GM18511 (cell line): ENCODE results near the gene PAX2.

Experiments
- ATAC-seq: cut with Tn5 transposase; IDR thresholded peaks from one replicate; pipeline ENCODE4 v1.9.1; 2021; ENCODE audit warnings: mild to moderate bottlenecking, moderate library complexity; ENCODE audit not compliant: unreplicated experiment

Gene PAX2

GRCh38 chr10:100784126-100784525 is 38.7 kb downstream of the PAX2 start:
- ATAC-seq = no peak

- ATAC-seq = no peak
Observed at GRCh38 chr10:100786591-100786990, 41.2 kb downstream of the PAX2 start.

GRCh38 chr10:100788002-100788903 is 42.9 kb downstream of the PAX2 start:
- no peak for ATAC-seq

- no peak for ATAC-seq
Observed at GRCh38 chr10:100790761-100791208, 45.4 kb downstream of the PAX2 start.

GRCh38 chr10:100791369-100792058 is 46.1 kb downstream of the PAX2 start:
- ATAC-seq = no peak

GRCh38 chr10:100792574-100792973 is 47.2 kb downstream of the PAX2 start:
- ATAC-seq = no peak

- ATAC-seq = no peak
Observed at GRCh38 chr10:100793055-100793454, 47.7 kb downstream of the PAX2 start.

- no peak for ATAC-seq
Observed at GRCh38 chr10:100799881-100800280, 54.5 kb downstream of the PAX2 start.

- ATAC-seq = no peak
Observed at GRCh38 chr10:100800931-100801330, 55.5 kb downstream of the PAX2 start.

- no peak for ATAC-seq
Observed at GRCh38 chr10:100802196-100802595, 56.8 kb downstream of the PAX2 start.

GRCh38 chr10:100802607-100803006 is 57.2 kb downstream of the PAX2 start:
- ATAC-seq = no peak

GRCh38 chr10:100803492-100803891 is 58.1 kb downstream of the PAX2 start:
- ATAC-seq = no peak

GRCh38 chr10:100803908-100804307 is 58.5 kb downstream of the PAX2 start:
- no peak for ATAC-seq

- no peak for ATAC-seq
Observed at GRCh38 chr10:100805543-100806355, 60.4 kb downstream of the PAX2 start.

GRCh38 chr10:100806356-100806645 is 60.9 kb downstream of the PAX2 start:
- no peak for ATAC-seq

GRCh38 chr10:100807241-100807951 is 62.0 kb downstream of the PAX2 start:
- no peak for ATAC-seq

GRCh38 chr10:100808876-100809275 is 63.5 kb downstream of the PAX2 start:
- no peak for ATAC-seq

- ATAC-seq = no peak
Observed at GRCh38 chr10:100810091-100810834, 64.9 kb downstream of the PAX2 start.

- ATAC-seq = no peak
Observed at GRCh38 chr10:100810835-100811116, 65.4 kb downstream of the PAX2 start.

GRCh38 chr10:100811261-100811660 is 65.9 kb downstream of the PAX2 start:
- no peak for ATAC-seq
